Left ventricle myocardium inferior (tissue), 1 donor: ENCODE results near the gene C1GALT1C1. TPM values are rescaled to one million over a fixed set of nuclear protein-coding genes. Genes with fewer than 3 reads are reported as not detected.

ENCODE experiments used
- DNase-seq: peaks from one replicate; pipeline ENCODE4 v3.0.0-alpha.2; 2020
- H3K27ac ChIP-seq: fragments of 200-600 bp; replicated peaks from 2 replicates; pipeline ENCODE4 v1.8.0; 2021
- H3K27me3 ChIP-seq: fragments of 200-600 bp; 2 replicates; pipeline ENCODE4 v1.8.0; 2021; ENCODE audit warnings: low read depth
- H3K36me3 ChIP-seq: fragments of 200-600 bp; 2 replicates; pipeline ENCODE4 v1.8.0; 2021
- H3K4me1 ChIP-seq: fragments of 200-600 bp; 2 replicates; pipeline ENCODE4 v1.8.0; 2021
- H3K4me3 ChIP-seq: fragments of 200-600 bp; 2 replicates; pipeline ENCODE4 v1.8.0; 2021; ENCODE audit warnings: mild to moderate bottlenecking, moderate library complexity
- H3K9me3 ChIP-seq: fragments of 200-600 bp; replicated peaks from 2 replicates; pipeline ENCODE4 v1.8.0; 2021
- CTCF ChIP-seq: fragments of 200-600 bp; IDR thresholded peaks from 2 replicates; pipeline ENCODE4 v1.8.0; 2021; ENCODE audit warnings: antibody characterized with exemption, mild to moderate bottlenecking, borderline replicate concordance
- intact Hi-C: fragments of 100-400 bp; cut with micrococcal nuclease; formaldehyde crosslinking; loops from one replicate; pipeline ENCODE4 v1.11.0; 2022
- total RNA-seq: library from RNA; stranded (reverse); fragmentation: NEBNext Ultra II Directional; extraction: Animal tissue kit (Norgen Biotek cat#: 25700); gene quantifications from one replicate; pipeline ENCODE4 v1.2.1, GENCODE V29; 2021
- donor health status: DM: no; HTN: yes; CAD: no; lungs with severe emphysema.

The C1GALT1C1 gene
- total RNA-seq, 1 donor from 2014 or later = 19.7 TPM

GRCh38 chrX:120614816-120615215, 15.0 kb downstream of the C1GALT1C1 start:
- intact Hi-C loops = no loop called here
- Histone ChIP-seq H3K9me3 (no peaks in the 10 kb centered on the region), H3K36me3 (peaks cover 15% of the 10 kb centered on the region)

GRCh38 chrX:120612086-120612485, 17.8 kb downstream of the C1GALT1C1 start:
- Histone ChIP-seq H3K36me3 (peaks cover 15% of the 10 kb centered on the region), H3K4me3 (no peak overlapping the region), H3K9me3 (no peaks in the 10 kb centered on the region), H3K27ac (no peak overlapping the region), H3K27me3 (no peaks in the 10 kb centered on the region), H3K4me1 (no peaks in the 10 kb centered on the region)
- TF ChIP-seq CTCF = no peak
- no peak for DNase-seq
- intact Hi-C loops = no loop called here

More at GRCh38 chrX:120614816-120615215, 15.0 kb downstream of the C1GALT1C1 start:
- no peak for DNase-seq
- Histone ChIP-seq H3K4me3 (no peak overlapping the region), H3K27me3 (no peaks in the 10 kb centered on the region), H3K27ac (no peak overlapping the region), H3K4me1 (peaks cover 6% of the 10 kb centered on the region)
- TF ChIP-seq CTCF = no peak

GRCh38 chrX:120604361-120604782, 25.5 kb downstream of the C1GALT1C1 start:
- peak overlapping the region; percentile 88 for H3K27ac ChIP-seq
- intact Hi-C loops = no loop called here
- TF ChIP-seq CTCF = no peak

GRCh38 chrX:120603707-120604360, 26.0 kb downstream of the C1GALT1C1 start, which contains the start of gene MCTS1:
MCTS1 (plus strand) TSS chrX:120604101; CDS start chrX:120604237, 136 bp downstream.
- peak; percentile 73 for DNase-seq
- peak within 1 kb of the TSS; percentile 76 for H3K4me3 ChIP-seq
- peak within 1 kb of the TSS; percentile 88 for H3K27ac ChIP-seq
- no peaks in the 10 kb centered on the region for H3K9me3 ChIP-seq
- intact Hi-C loops = no loop called here
- H3K4me1 ChIP-seq = peaks cover 21% of the 10 kb centered on the region
- H3K36me3 ChIP-seq = no peaks in the 10 kb centered on the region
- no peaks in the 10 kb centered on the region for H3K27me3 ChIP-seq
- TF ChIP-seq CTCF = no peak

More at GRCh38 chrX:120604361-120604782, 25.5 kb downstream of the C1GALT1C1 start:
- H3K4me3 ChIP-seq = peak overlapping the region; percentile 76
- H3K4me1 ChIP-seq = peaks cover 21% of the 10 kb centered on the region
- H3K36me3 ChIP-seq = no peaks in the 10 kb centered on the region
- no peak for DNase-seq
- no peaks in the 10 kb centered on the region for H3K27me3 ChIP-seq
- no peaks in the 10 kb centered on the region for H3K9me3 ChIP-seq

GRCh38 chrX:120585702-120586101, 44.2 kb downstream of the C1GALT1C1 start:
- no peak for TF ChIP-seq CTCF
- Histone ChIP-seq H3K27ac (no peak overlapping the region), H3K27me3 (no peaks in the 10 kb centered on the region), H3K4me1 (no peaks in the 10 kb centered on the region), H3K4me3 (no peak overlapping the region), H3K9me3 (no peaks in the 10 kb centered on the region), H3K36me3 (no peaks in the 10 kb centered on the region)
- DNase-seq = no peak
- intact Hi-C loops = no loop called here

Other genes starting within 250 kb of the C1GALT1C1 start
- gene LAMP2, start 160.8 kb downstream of the C1GALT1C1 start, total RNA-seq = 54.7 TPM
- gene CUL4B, start 69.1 kb downstream of the C1GALT1C1 start, total RNA-seq = 18.9 TPM
- gene MCTS1, start 26.0 kb downstream of the C1GALT1C1 start, total RNA-seq = 32.6 TPM
- gene CT47B1, start 245.8 kb upstream of the C1GALT1C1 start, total RNA-seq = not detected